ENCODE measurements around the gene EFNB2. TPM values are rescaled to one million over a fixed set of nuclear protein-coding genes. Genes with fewer than 3 reads are reported as not detected.

Gene EFNB2
- total and polyA plus RNA-seq, 7 donors = 5.8 to 10.8 (median 8.8) TPM

GRCh38 chr13:106499113-106499512, 36.3 kb downstream of the EFNB2 start:
- peaks cover 0 to 10% of the 10 kb centered on the region in 2 donors for H3K36me3 ChIP-seq (ENCODE audit: insufficient read depth in 1 of 2, low read depth in 1 of 2)
- intact Hi-C loops (cut with DNase I) = no loop called here
- TF ChIP-seq CTCF (IDR thresholded peaks at IDR 0.05) = no peak
- no peaks in the 10 kb centered on the region for H3K9me3 ChIP-seq
- DNase-seq = no peak
- no peaks in the 10 kb centered on the region for H3K27me3 ChIP-seq (ENCODE audit: insufficient read depth in 3 of 3, low read length in 2 of 3)
- peak in 2 of 4 donors; percentile 16 to 55 for ATAC-seq
- peak overlapping the region; percentile 11 for H3K4me3 ChIP-seq
- 53 to 83% (median 63%) methylated on average over 2 of the region's 2 CpGs for WGBS, 3 donors
- peaks cover 55% of the 10 kb centered on the region for H3K4me1 ChIP-seq
- H3K27ac ChIP-seq = peak overlapping the region; percentile 48

GRCh38 chr13:106498571-106498970, 36.9 kb downstream of the EFNB2 start:
- Histone ChIP-seq H3K36me3 (ENCODE audit: insufficient read depth in 1 of 2, low read depth in 1 of 2) (peaks cover 0 to 15% of the 10 kb centered on the region in 2 donors), H3K27ac (peak overlapping the region; percentile 48), H3K4me1 (peaks cover 50% of the 10 kb centered on the region), H3K4me3 (peak overlapping the region; percentile 11), H3K9me3 (no peaks in the 10 kb centered on the region), H3K27me3 (ENCODE audit: insufficient read depth in 3 of 3, low read length in 2 of 3) (no peaks in the 10 kb centered on the region)
- no peak for ATAC-seq
- intact Hi-C loops (cut with DNase I) = no loop called here
- WGBS, 3 donors = 25 to 47% (median 43%) methylated on average over 1 of the region's 1 CpG
- no peak for DNase-seq
- TF ChIP-seq CTCF (IDR thresholded peaks at IDR 0.05) = no peak

GRCh38 chr13:106498158-106498557, 37.3 kb downstream of the EFNB2 start:
- Histone ChIP-seq H3K27me3 (ENCODE audit: insufficient read depth in 3 of 3, low read length in 2 of 3) (no peaks in the 10 kb centered on the region), H3K27ac (peak overlapping the region; percentile 48), H3K36me3 (ENCODE audit: insufficient read depth in 1 of 2, low read depth in 1 of 2) (peaks cover 0 to 19% of the 10 kb centered on the region in 2 donors), H3K9me3 (no peaks in the 10 kb centered on the region), H3K4me1 (peaks cover 50% of the 10 kb centered on the region), H3K4me3 (peak overlapping the region; percentile 11)
- intact Hi-C loops (cut with DNase I) = no loop called here
- ATAC-seq (no peak), DNase-seq (no peak)
- TF ChIP-seq CTCF (IDR thresholded peaks at IDR 0.05) = no peak
- WGBS, 3 donors = 48 to 73% (median 55%) methylated on average over 3 of the region's 3 CpGs

- Histone ChIP-seq H3K4me3 (peak overlapping the region; percentile 13), H3K36me3 (ENCODE audit: insufficient read depth in 1 of 2, low read depth in 1 of 2) (peaks cover 2 to 30% of the 10 kb centered on the region in 2 donors), H3K9me3 (no peaks in the 10 kb centered on the region), H3K27ac (peak overlapping the region; percentile 47), H3K27me3 (ENCODE audit: insufficient read depth in 3 of 3, low read length in 2 of 3) (no peaks in the 10 kb centered on the region), H3K4me1 (peaks cover 50% of the 10 kb centered on the region)
- no peak for DNase-seq
- 26 to 32% (median 32%) methylated on average over 1 of the region's 1 CpG for WGBS, 3 donors
- no peak for ATAC-seq
- TF ChIP-seq CTCF (IDR thresholded peaks at IDR 0.05) = no peak
- intact Hi-C loops (cut with DNase I) = loop anchor here in 1 of 2 donors (2.0 kb wide), 1 partner anchor 26 kb away; no protein-coding TSS in a partner anchor
These were observed 38.4 kb downstream of the EFNB2 start for GRCh38 chr13:106497079-106497478.

Data from psoas muscle (tissue), 8 donors.